IPS-NIHi7 (cell line): ENCODE data around the gene SAGE1.
"Not testable (repeated sequence)": the region's sequence is repeated elsewhere in the genome, so short reads cannot be mapped to it uniquely, and the experiment has no call there.

ENCODE experiments used
- DNase-seq: peaks from one replicate; pipeline ENCODE4 v3.0.0; 2012; ENCODE audit warnings: mixed read lengths; ENCODE audit errors: extremely low spot score

Gene SAGE1, protein sequence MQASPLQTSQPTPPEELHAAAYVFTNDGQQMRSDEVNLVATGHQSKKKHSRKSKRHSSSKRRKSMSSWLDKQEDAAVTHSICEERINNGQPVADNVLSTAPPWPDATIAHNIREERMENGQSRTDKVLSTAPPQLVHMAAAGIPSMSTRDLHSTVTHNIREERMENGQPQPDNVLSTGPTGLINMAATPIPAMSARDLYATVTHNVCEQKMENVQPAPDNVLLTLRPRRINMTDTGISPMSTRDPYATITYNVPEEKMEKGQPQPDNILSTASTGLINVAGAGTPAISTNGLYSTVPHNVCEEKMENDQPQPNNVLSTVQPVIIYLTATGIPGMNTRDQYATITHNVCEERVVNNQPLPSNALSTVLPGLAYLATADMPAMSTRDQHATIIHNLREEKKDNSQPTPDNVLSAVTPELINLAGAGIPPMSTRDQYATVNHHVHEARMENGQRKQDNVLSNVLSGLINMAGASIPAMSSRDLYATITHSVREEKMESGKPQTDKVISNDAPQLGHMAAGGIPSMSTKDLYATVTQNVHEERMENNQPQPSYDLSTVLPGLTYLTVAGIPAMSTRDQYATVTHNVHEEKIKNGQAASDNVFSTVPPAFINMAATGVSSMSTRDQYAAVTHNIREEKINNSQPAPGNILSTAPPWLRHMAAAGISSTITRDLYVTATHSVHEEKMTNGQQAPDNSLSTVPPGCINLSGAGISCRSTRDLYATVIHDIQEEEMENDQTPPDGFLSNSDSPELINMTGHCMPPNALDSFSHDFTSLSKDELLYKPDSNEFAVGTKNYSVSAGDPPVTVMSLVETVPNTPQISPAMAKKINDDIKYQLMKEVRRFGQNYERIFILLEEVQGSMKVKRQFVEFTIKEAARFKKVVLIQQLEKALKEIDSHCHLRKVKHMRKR

DNA sequence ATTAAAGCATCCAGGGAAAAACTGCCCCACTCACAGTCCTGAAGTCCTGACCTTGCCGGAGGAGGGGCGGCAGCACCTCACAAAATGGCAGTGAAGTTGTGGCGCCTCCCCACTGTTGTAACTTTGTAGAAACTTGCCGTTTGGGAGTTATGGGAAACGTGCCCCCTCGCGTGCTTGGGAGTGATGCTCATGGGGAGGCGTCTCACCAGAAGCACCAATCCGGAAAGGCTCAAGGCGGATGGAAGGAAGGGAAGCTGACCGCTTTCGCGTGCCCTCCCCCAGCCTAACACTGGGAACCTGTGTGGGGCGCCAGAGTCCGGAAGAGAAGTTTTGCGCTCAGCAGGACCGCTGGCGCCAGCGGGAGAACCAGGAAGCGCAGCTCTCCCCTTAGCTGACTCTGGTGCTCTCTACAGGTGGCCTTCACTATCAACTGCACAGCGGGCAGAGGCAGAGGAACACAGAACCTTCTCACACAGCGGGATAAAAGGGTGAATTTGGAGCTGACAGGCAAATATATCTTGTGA is at the start of gene SAGE1, which contains the start of gene CT45A10:
Gene SAGE1, plus strand, starts transcription at position 423 of the 524 bp plus-strand sequence. CDS start 2,527 bp downstream, outside the sequence.
Gene CT45A10, minus strand, starts transcription at position 151 of the 524 bp plus-strand sequence. CDS start 8,100 bp downstream, outside the sequence.
- no peak for DNase-seq

- not testable (repeated sequence) for DNase-seq
Observed at GRCh38 chrX:135854438-135854837, 39.1 kb upstream of the SAGE1 start, which contains the start of gene CT45A8. TSS of gene CT45A8 (minus strand) at chrX:135854538. CDS start at chrX:135850783, 3,755 bp downstream.

DNA sequence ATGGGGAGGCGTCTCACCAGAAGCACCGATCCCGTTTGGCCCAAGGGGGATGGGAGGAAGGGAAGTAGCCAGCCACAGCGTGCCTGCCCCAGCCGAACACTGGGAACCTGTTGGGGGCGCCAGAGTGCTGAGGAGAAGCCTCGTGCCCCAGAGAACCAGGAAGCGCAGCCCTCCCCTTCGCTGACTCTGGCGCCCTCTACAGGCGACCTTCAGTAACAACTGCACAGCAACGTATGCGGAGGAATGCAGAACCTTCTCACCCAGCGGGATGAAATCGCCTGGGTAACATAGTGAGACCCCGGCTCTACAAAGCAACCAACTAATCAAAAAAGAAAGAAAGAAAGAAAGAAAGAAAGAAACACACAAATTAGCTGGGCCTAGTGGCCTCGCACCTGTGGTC is 21.8 kb upstream of the SAGE1 start, which contains the start of gene CT45A9:
Gene CT45A9, minus strand, starts transcription at position 101 of the 400 bp plus-strand sequence. CDS start 3,751 bp downstream, outside the sequence.
- DNase-seq, result not testable (repeated sequence)

- not testable (repeated sequence) for DNase-seq
Observed at GRCh38 chrX:135882741-135883140, 10.8 kb upstream of the SAGE1 start.

DNA sequence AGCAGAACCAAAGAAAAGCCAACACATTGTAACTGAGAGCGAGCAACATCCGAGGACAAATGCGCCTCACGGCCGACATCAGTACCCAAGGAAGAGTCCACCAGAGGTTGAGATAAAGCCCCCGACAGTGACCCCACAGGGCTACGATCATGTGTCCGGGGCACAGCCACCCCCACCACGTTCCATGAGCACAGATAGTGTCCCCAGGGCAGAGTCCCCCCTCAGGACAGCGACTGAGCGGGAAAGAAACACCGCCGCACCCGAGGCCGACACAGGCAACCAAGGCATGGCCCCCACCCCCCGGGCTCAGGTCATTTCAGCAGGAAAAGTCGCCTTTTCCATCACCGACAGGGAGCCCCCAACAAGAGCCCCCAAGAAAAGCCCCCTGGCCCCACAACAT is 5.3 kb upstream of the SAGE1 start:
- DNase-seq, result not testable (repeated sequence)

DNA sequence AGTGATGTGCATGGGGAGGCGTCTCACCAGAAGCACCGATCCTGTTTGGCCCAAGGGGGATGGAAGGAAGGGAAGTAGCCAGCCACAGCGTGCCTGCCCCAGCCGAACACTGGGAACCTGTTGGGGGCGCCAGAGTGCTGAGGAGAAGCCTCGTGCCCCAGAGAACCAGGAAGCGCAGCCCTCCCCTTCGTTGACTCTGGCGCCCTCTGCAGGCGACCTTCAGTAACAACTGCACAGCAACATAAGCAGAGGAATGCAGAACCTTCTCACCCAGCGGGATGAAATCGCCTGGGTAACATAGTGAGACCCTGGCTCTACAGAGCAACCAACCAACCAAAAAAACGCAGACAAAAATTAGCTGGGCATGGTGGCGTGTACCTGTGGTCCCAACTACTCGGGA is 4.5 kb upstream of the SAGE1 start:
- not testable (repeated sequence) for DNase-seq

DNA sequence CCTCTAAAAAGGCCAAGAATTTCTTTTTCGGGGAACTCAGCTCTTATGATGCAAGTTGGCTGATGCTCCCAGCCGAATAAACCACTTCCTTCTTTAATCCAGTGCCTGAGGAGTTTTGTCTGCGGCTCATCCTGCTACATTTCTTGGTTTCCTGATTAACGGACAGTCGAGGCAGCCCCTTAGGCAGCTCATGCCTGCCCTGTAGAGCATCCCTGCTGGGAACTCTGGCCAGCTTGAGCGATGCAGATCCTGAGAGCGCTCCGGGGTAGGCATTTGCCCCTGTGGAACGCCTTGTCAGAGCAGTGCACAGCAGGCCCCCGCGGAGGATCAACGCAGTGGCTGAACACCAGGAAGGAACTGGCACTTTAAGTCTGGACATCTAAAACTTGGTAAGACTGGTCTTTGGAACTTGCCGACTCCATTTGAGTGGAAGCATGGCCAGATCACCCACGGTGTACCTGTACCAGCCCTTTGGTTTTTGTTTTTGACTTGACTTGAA is 3.4 kb upstream of the SAGE1 start:
- DNase-seq, result no peak

DNA sequence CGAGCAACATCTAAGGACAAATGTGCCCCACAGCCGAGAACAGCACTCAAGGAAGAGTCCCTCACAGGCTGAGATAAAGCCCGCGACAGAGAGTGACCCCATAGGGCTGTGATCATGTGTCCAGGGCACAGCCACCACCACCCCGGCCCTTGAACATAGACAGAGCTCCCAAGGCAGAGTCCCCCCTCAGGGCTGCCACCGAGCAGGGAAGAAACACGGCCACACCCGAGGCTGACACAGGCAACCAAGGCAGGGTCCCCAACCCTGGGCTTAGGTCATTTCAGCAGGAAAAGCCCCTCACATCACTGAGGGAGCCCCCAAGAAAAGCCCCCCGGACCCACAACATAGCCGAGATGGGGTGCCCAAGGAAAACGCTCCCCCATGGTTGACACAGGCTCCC is 735 bp upstream of the SAGE1 start:
- DNase-seq, result no peak

- no peak for DNase-seq
Observed at GRCh38 chrX:135910251-135910650, 16.7 kb downstream of the SAGE1 start.

- no peak for DNase-seq
Observed at GRCh38 chrX:135914404-135914803, 20.9 kb downstream of the SAGE1 start.

GRCh38 chrX:135920516-135920915 is 27.0 kb downstream of the SAGE1 start:
- DNase-seq, result not testable (repeated sequence)

DNA sequence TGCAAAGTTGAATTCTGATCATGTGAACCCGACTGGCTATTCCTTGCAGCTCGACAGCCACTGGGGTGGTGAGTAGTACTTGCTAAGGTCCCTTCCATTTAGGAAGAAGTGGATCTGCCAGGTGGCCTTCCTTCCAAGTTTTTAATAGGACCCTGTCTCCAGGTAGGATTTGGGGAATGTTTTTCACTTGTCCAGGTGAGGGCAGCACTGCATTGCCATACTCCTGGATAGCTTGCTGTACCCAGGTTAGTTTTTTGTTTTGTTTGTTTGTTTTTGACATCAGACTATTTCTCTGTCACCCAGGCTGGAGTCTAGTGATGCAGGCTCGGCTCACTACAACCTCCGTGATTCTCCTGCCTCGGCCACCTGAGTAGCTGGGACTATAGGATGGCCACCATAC is 29.8 kb downstream of the SAGE1 start:
- DNase-seq, result peak; percentile 43

DNA sequence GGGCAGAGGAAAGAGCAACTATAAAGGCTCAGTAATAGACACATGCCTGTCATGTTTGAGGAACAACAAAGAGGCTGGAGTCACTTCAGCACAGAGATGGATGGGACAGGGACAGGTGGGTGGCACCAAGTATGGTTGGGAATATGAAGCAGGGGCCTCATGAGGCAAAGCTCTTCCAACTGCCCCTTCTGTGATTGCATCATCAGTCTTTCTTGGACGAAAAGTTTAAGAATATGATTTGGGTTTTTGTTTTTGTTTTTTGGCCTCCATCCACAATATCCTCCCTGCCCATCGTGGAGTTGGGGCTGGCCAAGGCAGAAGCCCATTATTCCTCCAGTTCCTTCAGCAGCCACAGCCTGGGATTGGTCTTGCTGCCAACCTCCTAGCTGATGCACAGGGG is 34.4 kb downstream of the SAGE1 start:
- DNase-seq, result no peak

- peak; percentile 55 for DNase-seq
Observed at GRCh38 chrX:135931644-135932487, 38.4 kb downstream of the SAGE1 start.

DNA sequence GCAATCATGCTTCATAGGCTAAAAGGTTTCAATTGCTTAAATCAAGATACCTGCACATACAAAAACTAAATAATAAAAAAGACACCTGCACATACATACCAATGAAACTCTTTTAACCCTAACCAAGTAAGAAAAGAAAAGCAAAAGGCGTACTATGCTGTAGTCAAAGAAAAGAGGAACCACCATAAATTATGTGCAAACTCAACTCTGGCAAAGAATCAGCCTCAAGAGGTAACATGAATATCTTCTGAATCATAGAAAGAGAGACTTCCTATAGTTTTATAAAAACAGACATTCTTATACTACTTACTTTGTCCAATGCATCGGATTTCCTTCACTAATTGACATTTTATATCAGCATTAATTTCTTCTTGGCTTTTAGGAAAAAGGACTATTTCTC is 51.0 kb downstream of the SAGE1 start:
- no peak for DNase-seq

DNA sequence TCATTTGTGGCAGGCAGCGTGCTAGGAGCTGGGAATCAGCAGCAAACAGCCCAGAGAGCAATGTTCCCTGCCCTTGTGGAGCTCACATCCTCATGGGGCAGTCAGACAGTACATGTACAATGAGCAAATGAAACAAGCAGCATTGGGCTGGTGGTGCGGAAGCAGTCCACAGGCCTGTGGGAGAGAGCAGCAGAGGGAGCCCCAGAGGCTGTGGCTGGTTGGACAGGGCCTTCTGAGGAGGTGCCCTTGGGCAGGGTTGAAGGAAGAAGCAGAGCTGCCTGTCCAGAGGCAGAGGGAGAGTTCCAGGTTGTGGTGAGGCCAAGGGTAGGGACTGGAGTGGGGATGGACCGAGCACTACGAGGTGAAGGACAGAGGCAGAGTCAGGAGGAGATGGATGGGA is 57.8 kb downstream of the SAGE1 start:
- no peak for DNase-seq
